HCT116 (cell line): ENCODE measurements around the gene PRMT5. TPM values are rescaled to one million over a fixed set of nuclear protein-coding genes. Genes with fewer than 3 reads are reported as not detected.

Source experiments
- ATAC-seq: fragments of 200-7000 bp; cut with Tn5 transposase; 2 replicates; pipeline ENCODE4 v1.9.1; 2020; ENCODE audit warnings: mild to moderate bottlenecking, moderate library complexity
- BruUV-seq: library from RNA; stranded (reverse); fragments of 400-500 nt; replicated peaks from 2 replicates; lab custom pipeline; 2021; lab: Mats Ljungman, UMichigan
- CTCF ChIA-PET: fragments of 300-600 bp; sonication (Branson Sonifier 250); formaldehyde crosslinking; loops from one replicate; lab custom pipeline; 2021; ENCODE audit warnings: antibody characterized with exemption; lab: Charles Lee
- POLR2A ChIA-PET: fragments of 300-600, 350-600 bp; sonication (Branson Sonifier 250); formaldehyde crosslinking; loops from one replicate; lab custom pipeline; 2021; ENCODE audit warnings: antibody characterized with exemption; lab: Charles Lee
- RAD21 ChIA-PET, 2 experiments: fragments of 300-600 bp; sonication (Branson Sonifier 250); formaldehyde crosslinking; loops; one replicate each; lab custom pipeline; 2023; ENCODE audit warnings: low total read pairs in 2 of 2; ENCODE audit not compliant: uncharacterized antibody in 2 of 2, unreplicated experiment in 2 of 2, low non-redundant PET in 1 of 2; lab: Charles Lee
- DNase-seq: peaks from one replicate; pipeline ENCODE4 v3.0.0-alpha.2; 2010; ENCODE audit warnings: low read depth, low spot score
- H2AFZ ChIP-seq: fragments of 200-600 bp; shearing (Covaris generic), sonication (generic); 2 replicates; pipeline ENCODE4 v1.6.1; 2017; ENCODE audit warnings: low read depth, mixed run types, mixed read lengths, antibody characterized with exemption, low read length; ENCODE audit not compliant: poor library complexity, severe bottlenecking
- H3K27ac ChIP-seq: 2 replicates; pipeline ENCODE4 v1.5.1; 2012; ENCODE audit warnings: low read depth, low read length
- H3K27me3 ChIP-seq: fragments of 200-600 bp; sonication (generic); 2 replicates; pipeline ENCODE4 v1.6.1; 2016; ENCODE audit warnings: mixed run types, low read length, mixed read lengths; ENCODE audit not compliant: insufficient read depth
- H3K36me3 ChIP-seq, 2 experiments: fragments of 200-500 bp in 1 of 2; fragments of 200-600 bp in 1 of 2; sonication (Bioruptor generic) in 1 of 2; sonication (generic) in 1 of 2; 2 replicates each; pipeline versions ENCODE4 v1.5.1 to v1.6.1; 2014 to 2016; ENCODE audit warnings: low read length in 2 of 2, inconsistent platforms in 1 of 2, mixed read lengths in 1 of 2, mixed run types in 1 of 2; ENCODE audit not compliant: insufficient read depth in 2 of 2, control insufficient read depth in 1 of 2
- H3K4me1 ChIP-seq, 2 experiments: fragments of 200-600 bp in 1 of 2; sonication (generic) in 1 of 2; 2 replicates each; pipeline versions ENCODE4 v1.5.1 to v1.6.1; 2012 to 2017; ENCODE audit warnings: low read length in 2 of 2, inconsistent platforms in 1 of 2, mild to moderate bottlenecking in 1 of 2, mixed read lengths in 1 of 2, mixed run types in 1 of 2, moderate library complexity in 1 of 2; ENCODE audit not compliant: insufficient read depth in 2 of 2, control insufficient read depth in 1 of 2
- H3K4me2 ChIP-seq: fragments of 200-600 bp; sonication (generic); 2 replicates; pipeline ENCODE4 v1.6.1; 2017; ENCODE audit warnings: mixed run types, low read length, mixed read lengths
- H3K4me3 ChIP-seq, 2 experiments: fragments of 200-600 bp in 1 of 2; sonication (generic) in 1 of 2; replicated peaks in 1 of 2; 2 replicates each; pipeline ENCODE4 v1.5.1; 2011 to 2016; ENCODE audit warnings: low read length in 2 of 2, control low read depth in 1 of 2, low read depth in 1 of 2, mild to moderate bottlenecking in 1 of 2, mixed read lengths in 1 of 2, mixed run types in 1 of 2
- H3K79me2 ChIP-seq: fragments of 200-600 bp; sonication (generic); 2 replicates; pipeline ENCODE4 v1.6.1; 2017; ENCODE audit warnings: mild to moderate bottlenecking, mixed run types, low read length, moderate library complexity, mixed read lengths; ENCODE audit not compliant: insufficient read depth
- H3K9ac ChIP-seq: fragments of 200-600 bp; sonication (generic); 2 replicates; pipeline ENCODE4 v1.6.1; 2016; ENCODE audit warnings: low read length, mixed read lengths
- H3K9me2 ChIP-seq: fragments of 200-600 bp; sonication (generic), shearing (Covaris generic); 2 replicates; pipeline ENCODE4 v1.6.1; 2017; ENCODE audit warnings: mixed run types, mild to moderate bottlenecking, moderate library complexity; ENCODE audit not compliant: insufficient read depth
- H3K9me3 ChIP-seq, 2 experiments: fragments of 200-500 bp in 1 of 2; fragments of 200-600 bp in 1 of 2; sonication (Bioruptor generic) in 1 of 2; sonication (generic) in 1 of 2; 2 replicates each; pipeline ENCODE4 v1.6.1; 2014 to 2017; ENCODE audit warnings: low read length in 2 of 2, mixed read lengths in 2 of 2, inconsistent platforms in 1 of 2, low read depth in 1 of 2, mild to moderate bottlenecking in 1 of 2, mixed run types in 1 of 2, moderate library complexity in 1 of 2; ENCODE audit not compliant: control insufficient read depth in 1 of 2, insufficient read depth in 1 of 2
- H4K20me1 ChIP-seq: fragments of 200-600 bp; sonication (generic), shearing (Covaris generic); 2 replicates; pipeline ENCODE4 v1.6.1; 2017; ENCODE audit warnings: mixed run types, mild to moderate bottlenecking, moderate library complexity; ENCODE audit not compliant: insufficient read depth
- CBX3 ChIP-seq: IDR thresholded peaks from 2 replicates; pipeline ENCODE4 v1.6.1; 2012; ENCODE audit warnings: low read depth
- EZH2phosphoT487 ChIP-seq: fragments of 200-600 bp; IDR thresholded peaks from 2 replicates; pipeline ENCODE4 v1.6.1; 2018; ENCODE audit warnings: antibody characterized with exemption, borderline replicate concordance
- POLR2A ChIP-seq: IDR thresholded peaks from 2 replicates; pipeline ENCODE4 v1.7.0; 2011; ENCODE audit warnings: borderline replicate concordance; ENCODE audit not compliant: insufficient read depth, insufficient read length; ENCODE audit errors: extremely low read depth
- RAD21 ChIP-seq: IDR thresholded peaks from 2 replicates; pipeline ENCODE4 v1.6.1; 2012; ENCODE audit warnings: low read depth, mild to moderate bottlenecking
- SIN3A ChIP-seq: IDR thresholded peaks from 2 replicates; pipeline ENCODE4 v1.6.1; 2012; ENCODE audit warnings: low read depth
- intact Hi-C: fragments of 100-400 bp; cut with micrococcal nuclease; formaldehyde crosslinking; loops from 2 replicates; pipeline ENCODE4 v1.10.0; 2022
- total RNA-seq: library from RNA; stranded (reverse); gene quantifications from one replicate; pipeline ENCODE4 v1.2.1, GENCODE V29; 2021; ENCODE audit not compliant: unreplicated experiment

PRMT5 gene
- total RNA-seq, 1 experiment from 2014 or later = 186 TPM

DNA sequence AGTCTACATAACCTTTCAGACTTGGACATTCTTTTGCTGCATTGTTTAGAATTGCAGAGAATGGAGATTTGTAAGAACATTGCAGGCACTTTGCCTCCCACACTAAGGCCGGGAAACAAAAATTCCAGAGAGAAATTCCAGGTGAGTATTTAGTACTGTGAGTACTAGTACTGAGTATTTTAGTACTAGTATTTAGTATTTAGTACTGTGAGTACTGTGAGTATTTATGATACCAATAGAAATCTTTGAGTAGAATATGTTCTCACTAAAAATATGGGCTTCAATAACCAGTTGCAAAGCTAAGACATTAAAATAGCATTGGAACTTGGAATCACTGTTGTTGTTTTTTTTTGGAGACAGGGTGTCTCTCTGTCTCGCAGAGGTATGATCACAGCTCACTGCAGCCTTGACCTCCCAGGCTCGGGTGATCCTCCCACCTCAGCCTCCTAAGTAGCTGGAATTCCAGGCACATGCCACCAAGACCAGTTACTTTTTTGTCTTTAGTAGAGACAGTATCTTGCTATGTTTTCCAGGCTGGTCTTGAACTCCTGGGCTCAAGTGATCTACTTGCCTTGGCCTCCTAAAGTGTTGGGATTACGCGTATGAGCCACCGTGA lies 33.0 kb upstream of the PRMT5 start:
- CTCF ChIA-PET = interaction anchor here (1.3 kb wide), 1 partner anchor 11 kb away, joined by 4 read pairs; no protein-coding TSS in a partner anchor

GRCh38 chr14:22955702-22956569 lies 26.8 kb upstream of the PRMT5 start:
- peaks cover 11% of the 10 kb centered on the region for H3K79me2 ChIP-seq
- H4K20me1 ChIP-seq = no peaks in the 10 kb centered on the region
- RAD21 ChIA-PET = interaction anchor here in 1 of 2 experiments (0.7 kb wide), 1 partner anchor 22 kb away, joined by 4 read pairs; no protein-coding TSS in a partner anchor
- DNase-seq (no peak), ATAC-seq (no peak)
- peak overlapping the region; percentile 98 for H3K9ac ChIP-seq
- H3K27me3 ChIP-seq = no peaks in the 10 kb centered on the region
- POLR2A ChIA-PET = interaction anchor here (0.7 to 1.6 kb wide), 5 partner anchors 9 to 34 kb away, joined by 3 to 8 read pairs (median 4); no protein-coding TSS in a partner anchor
- BruUV-seq = no TSS peak
- H2AFZ ChIP-seq = peak overlapping the region; percentile 92
- peaks cover 15 to 22% of the 10 kb centered on the region in 2 experiments for H3K4me1 ChIP-seq
- H3K9me3 ChIP-seq = no peaks in the 10 kb centered on the region
- H3K36me3 ChIP-seq = peaks cover 6 to 10% of the 10 kb centered on the region in 2 experiments; a peak in 3 of 4 replicates
- peak overlapping the region; percentile 93 for H3K27ac ChIP-seq
- H3K4me2 ChIP-seq = peak overlapping the region; percentile 92
- CTCF ChIA-PET = interaction anchor here (0.7 to 2.0 kb wide), 6 partner anchors 10 to 113 kb away, joined by 3 to 11 read pairs (median 6); no protein-coding TSS in a partner anchor
- no peak for TF ChIP-seq CBX3
- TF ChIP-seq SIN3A = 0 out of 2 replicates have a peak, but pooled peaks have one; percentile 5
- TF ChIP-seq EZH2phosphoT487 = no peak
- TF ChIP-seq RAD21 = no peak
- peak overlapping the region; percentile 82 to 89 for H3K4me3 ChIP-seq
- intact Hi-C loops = no loop called here
- no peaks in the 10 kb centered on the region for H3K9me2 ChIP-seq

More for the DNA sequence above, 33.0 kb upstream of the PRMT5 start:
- no peak for TF ChIP-seq POLR2A
- Histone ChIP-seq H3K79me2 (no peaks in the 10 kb centered on the region), H4K20me1 (no peaks in the 10 kb centered on the region), H3K27me3 (no peaks in the 10 kb centered on the region), H3K9me2 (no peaks in the 10 kb centered on the region), H3K4me2 (no peak overlapping the region), H3K4me3 (no peak overlapping the region), H3K9me3 (no peaks in the 10 kb centered on the region), H3K4me1 (peaks cover 5 to 8% of the 10 kb centered on the region in 2 experiments; a peak in 3 of 4 replicates), H3K27ac (no peak overlapping the region), H3K9ac (no peak overlapping the region), H2AFZ (no peak overlapping the region), H3K36me3 (no peaks in the 10 kb centered on the region)
- ATAC-seq (no peak), DNase-seq (no peak)
- intact Hi-C loops = no loop called here
- ChIA-PET RAD21 (no interaction called here), POLR2A (no interaction called here)
- no TSS peak for BruUV-seq
